IPS-NIHi11 (cell line): Measurements from ENCODE around the gene RAP1GAP2.

Experiments
- DNase-seq: peaks from one replicate; pipeline ENCODE4 v3.0.0; 2012; ENCODE audit warnings: mixed read lengths, low spot score

The RAP1GAP2 gene

GRCh38 chr17:2947588-2947950 is 151.3 kb downstream of the RAP1GAP2 start:
- DNase-seq, result no peak

- no peak for DNase-seq
Observed at GRCh38 chr17:2947996-2948550, 151.8 kb downstream of the RAP1GAP2 start.

GRCh38 chr17:2948721-2949468 is 152.7 kb downstream of the RAP1GAP2 start:
- no peak for DNase-seq

- DNase-seq, result no peak
Observed at GRCh38 chr17:2949469-2950044, 153.3 kb downstream of the RAP1GAP2 start.

GRCh38 chr17:2950846-2951245 is 154.6 kb downstream of the RAP1GAP2 start:
- DNase-seq, result no peak

GRCh38 chr17:2952174-2952845 is 156.1 kb downstream of the RAP1GAP2 start:
- DNase-seq, result no peak

- no peak for DNase-seq
Observed at GRCh38 chr17:2954898-2955445, 158.7 kb downstream of the RAP1GAP2 start.

- DNase-seq, result no peak
Observed at GRCh38 chr17:2955931-2956582, 159.8 kb downstream of the RAP1GAP2 start.

- no peak for DNase-seq
Observed at GRCh38 chr17:2957631-2958286, 161.5 kb downstream of the RAP1GAP2 start.

GRCh38 chr17:2958706-2959222 is 162.5 kb downstream of the RAP1GAP2 start:
- no peak for DNase-seq

- no peak for DNase-seq
Observed at GRCh38 chr17:2959371-2960130, 163.3 kb downstream of the RAP1GAP2 start.

GRCh38 chr17:2961446-2961845 is 165.2 kb downstream of the RAP1GAP2 start:
- no peak for DNase-seq

- DNase-seq, result no peak
Observed at GRCh38 chr17:2962236-2962635, 166.0 kb downstream of the RAP1GAP2 start.

GRCh38 chr17:2962729-2963128 is 166.5 kb downstream of the RAP1GAP2 start:
- DNase-seq, result no peak

GRCh38 chr17:2963332-2964027 is 167.2 kb downstream of the RAP1GAP2 start:
- no peak for DNase-seq

- DNase-seq, result no peak
Observed at GRCh38 chr17:2964028-2964356, 167.8 kb downstream of the RAP1GAP2 start.

GRCh38 chr17:2964370-2964769 is 168.1 kb downstream of the RAP1GAP2 start:
- no peak for DNase-seq

GRCh38 chr17:2964831-2965230 is 168.6 kb downstream of the RAP1GAP2 start:
- no peak for DNase-seq

- no peak for DNase-seq
Observed at GRCh38 chr17:2965621-2966595, 169.7 kb downstream of the RAP1GAP2 start.
